HG02678 (cell line): ENCODE data around the gene ELSPBP1.
"Not testable (repeated sequence)": the region's sequence is repeated elsewhere in the genome, so short reads cannot be mapped to it uniquely, and the experiment has no call there.

Experiments
- ATAC-seq: cut with Tn5 transposase; IDR thresholded peaks from one replicate; pipeline ENCODE4 v1.9.1; 2021; ENCODE audit warnings: mild to moderate bottlenecking, moderate library complexity; ENCODE audit not compliant: unreplicated experiment

ELSPBP1 gene

DNA sequence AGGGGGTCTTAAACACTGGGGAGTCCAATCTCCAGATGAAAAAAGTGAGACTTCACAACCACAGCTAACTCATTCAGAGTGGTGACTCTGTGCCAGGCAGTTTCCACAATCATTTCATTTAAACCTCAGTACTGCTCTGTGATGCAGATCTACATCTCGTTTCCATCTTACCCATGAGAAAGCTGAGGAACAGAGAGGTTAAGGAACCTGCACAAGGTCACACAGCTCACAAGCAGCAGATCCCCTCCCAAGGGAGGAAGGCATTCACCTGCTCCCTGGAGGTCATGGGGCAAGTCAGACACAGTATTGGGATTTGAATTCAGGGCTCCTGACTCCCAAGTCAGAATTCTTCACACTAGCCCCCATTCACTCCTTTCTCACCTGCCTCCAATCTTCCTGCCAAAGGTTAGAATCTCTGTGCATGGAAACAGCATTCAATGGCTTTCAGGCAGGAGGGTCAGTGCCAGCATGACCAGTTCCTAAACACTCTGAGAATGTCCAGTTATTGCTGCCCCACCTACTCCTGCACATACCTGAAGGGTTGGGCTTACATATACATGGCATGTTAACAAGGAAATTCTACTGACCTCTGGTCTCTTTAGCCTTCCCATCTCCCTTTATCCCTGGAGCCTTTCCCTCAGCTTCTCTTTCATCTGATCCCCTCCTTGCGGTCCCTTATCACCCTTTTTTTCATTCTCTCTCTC lies 47.6 kb downstream of the ELSPBP1 start:
- no peak for ATAC-seq

DNA sequence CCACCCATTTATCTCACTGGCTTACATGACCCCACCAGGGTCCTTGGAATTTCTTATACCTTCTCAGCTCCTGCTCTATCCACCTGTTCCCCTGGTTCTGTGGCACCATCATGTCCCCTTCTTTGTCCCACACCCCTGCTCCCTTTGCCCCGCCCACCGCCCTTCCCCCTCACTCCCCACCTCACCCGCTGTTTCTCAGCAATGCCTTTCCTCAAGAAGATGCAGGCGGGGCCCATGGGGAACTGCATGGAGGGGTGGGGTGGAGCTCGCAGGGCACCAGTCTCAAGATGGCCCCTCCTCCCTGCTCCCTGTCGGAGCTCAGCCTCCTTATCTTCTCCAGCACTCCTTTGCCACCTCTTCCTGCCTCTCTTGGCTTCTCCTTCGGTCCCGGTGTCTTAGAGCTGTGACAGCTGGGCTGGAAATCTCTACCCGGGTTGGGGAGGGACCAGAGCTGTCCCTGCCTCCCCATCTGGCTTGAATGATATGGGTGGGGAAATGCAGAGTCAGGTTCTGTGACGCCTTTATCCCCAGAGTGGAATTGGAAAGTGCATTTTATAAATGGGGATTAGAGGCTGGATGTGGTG lies 49.3 kb downstream of the ELSPBP1 start, which contains the start of gene CABP5:
CABP5 (minus strand) TSS at position 405 of the 584 bp plus-strand sequence; CDS start at position 248, 157 bp downstream.
- no peak for ATAC-seq

DNA sequence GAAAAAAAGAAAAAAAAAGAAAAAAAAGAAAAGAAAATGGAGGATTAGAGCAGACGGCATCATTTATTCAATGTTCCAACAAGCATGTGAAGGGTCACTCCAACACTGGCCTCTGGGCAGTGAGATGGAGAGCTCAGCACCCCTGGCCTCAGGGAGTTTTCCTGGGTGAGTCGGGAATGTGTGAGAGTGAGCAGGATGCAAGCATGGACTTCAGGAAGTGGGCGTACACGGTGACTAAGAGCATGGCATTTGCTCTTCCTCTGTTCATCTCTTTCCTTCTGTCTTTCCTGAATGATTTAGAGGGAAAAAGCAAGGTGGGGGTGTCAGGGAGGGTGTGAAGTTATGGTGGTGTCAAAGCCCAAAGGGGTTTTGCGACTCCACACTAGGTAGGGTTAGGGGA lies 50.1 kb downstream of the ELSPBP1 start:
- ATAC-seq = no peak

DNA sequence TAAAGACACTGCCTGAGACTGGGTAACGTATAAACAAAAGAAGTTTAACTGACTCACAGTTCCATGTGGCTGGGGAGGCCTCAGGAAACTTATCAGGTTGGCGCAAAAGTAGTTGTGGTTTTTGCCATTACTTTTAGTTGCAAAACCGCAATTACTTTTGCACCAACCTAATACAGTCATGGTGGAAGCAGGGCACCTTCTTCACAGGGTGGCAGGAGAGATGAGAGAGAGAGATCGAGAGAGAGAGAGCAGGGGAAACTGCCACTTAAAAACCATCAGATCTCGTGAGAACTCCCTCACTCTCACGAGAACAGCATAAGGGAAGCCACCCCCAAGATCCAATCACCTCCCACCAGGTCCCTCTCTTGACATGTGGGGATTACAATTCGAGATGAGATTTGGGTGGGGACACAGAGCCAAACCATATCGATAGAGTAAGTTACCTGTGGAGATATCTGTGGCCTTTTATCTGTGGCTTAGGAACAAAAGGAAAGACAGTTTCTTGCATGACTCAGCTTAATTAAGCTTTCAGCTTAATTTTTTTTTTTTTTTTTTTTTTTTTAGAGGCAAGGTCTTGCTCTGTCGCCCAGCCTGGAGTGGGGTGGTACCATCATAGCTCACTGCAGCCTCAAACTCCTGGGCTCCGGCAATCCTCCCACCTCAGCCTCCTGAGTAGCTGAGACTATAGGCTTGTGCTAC lies 57.1 kb downstream of the ELSPBP1 start:
- ATAC-seq = no peak

- no peak for ATAC-seq
Measured at GRCh38 chr19:48053076-48053475, 58.6 kb downstream of the ELSPBP1 start.

- ATAC-seq = no peak
Measured at GRCh38 chr19:48053856-48054255, 59.4 kb downstream of the ELSPBP1 start.

GRCh38 chr19:48059331-48059730 lies 64.9 kb downstream of the ELSPBP1 start:
- no peak for ATAC-seq

DNA sequence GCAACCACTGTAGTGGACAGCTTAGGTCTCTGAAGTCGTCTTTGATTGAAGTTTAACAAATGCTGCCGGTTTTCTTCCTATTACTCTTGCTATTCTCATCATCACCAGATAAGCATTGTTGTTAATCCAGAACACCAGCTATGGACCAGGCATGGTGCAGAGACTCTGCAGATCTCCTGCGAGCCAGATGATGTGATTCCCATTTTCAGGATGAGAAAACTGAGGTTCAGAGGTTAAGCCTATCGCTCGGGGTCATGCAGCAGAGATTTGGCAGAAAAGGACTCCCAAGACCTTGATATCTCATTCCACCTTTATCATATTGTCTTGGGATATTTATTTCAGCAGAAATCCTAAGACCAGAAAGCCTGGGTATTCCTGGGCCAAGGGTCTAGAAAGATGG lies 65.9 kb downstream of the ELSPBP1 start:
- no peak for ATAC-seq

- no peak for ATAC-seq
Measured at GRCh38 chr19:48061401-48062344, 67.2 kb downstream of the ELSPBP1 start.

DNA sequence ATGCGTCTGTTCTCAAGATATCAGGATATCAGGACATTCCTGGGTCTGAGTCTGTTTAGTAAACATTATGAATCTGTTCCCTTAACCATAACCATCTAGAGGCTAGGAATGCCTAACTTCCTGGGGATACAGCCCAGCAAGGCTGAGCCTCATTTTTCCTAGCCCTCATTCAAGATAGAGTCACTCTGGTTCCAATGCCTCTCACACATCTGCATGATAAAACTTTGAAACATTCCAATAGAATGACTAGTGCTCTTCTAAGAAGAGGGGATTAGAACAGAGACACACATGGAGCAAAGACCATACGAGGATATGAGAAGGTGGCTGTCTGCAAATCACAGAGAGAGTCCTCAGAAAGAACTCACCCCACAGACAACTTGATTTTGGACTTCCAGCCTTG lies 70.1 kb downstream of the ELSPBP1 start:
- no peak for ATAC-seq

DNA sequence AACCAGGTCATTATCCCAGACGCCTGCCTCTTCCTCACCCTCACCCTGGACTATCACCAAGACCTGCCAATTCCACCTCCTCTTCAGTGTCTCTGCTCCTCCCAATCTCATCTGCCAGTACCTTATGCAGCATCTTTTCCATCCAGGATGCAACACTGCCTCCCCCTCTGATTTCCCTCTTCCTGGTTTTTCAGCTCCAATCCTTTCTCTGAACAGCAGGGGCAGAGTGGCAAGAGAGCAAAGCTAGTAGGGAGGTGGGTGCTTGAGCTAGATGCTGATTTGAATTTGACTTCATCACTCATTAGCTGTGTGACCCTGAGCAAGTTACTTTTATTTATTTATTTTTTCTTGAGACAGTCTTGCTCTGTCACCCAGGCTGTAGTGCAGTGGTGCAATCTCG lies 75.0 kb downstream of the ELSPBP1 start:
- no peak for ATAC-seq

DNA sequence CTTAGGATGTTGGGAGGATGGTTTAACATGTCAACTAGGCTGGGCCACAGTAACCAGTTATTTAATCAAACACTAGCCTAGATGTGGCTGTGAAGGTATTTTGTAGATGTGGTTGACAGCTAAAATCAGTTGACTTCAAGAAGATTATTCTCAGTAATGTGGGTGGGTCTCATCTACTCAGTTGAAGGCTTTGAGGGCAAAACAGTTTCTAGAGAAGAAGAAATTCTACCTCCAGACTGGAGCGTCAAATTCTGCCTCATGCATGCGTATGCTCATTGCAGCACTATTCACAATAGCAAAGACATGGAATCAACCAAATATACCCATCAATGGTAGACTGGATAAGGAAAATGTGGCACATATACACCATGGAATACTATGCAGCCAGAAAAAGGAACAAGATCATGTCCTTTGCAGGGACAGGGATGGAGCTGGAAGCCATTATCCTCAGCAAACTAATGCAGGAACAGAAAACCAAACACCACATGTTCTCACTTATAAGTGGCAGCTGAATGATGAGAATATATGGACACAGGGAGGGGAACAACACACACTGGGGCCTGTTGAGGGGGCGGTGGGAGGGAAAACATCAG lies 75.8 kb downstream of the ELSPBP1 start:
- not testable (repeated sequence) for ATAC-seq
